Forelimb muscle (tissue), 1 donor: Measurements from ENCODE around the gene MIA2. TPM values are rescaled to one million over a fixed set of nuclear protein-coding genes. Genes with fewer than 3 reads are reported as not detected.

Source experiments
- DNase-seq: peaks from one replicate; pipeline ENCODE4 v3.0.0-alpha.2; 2013; ENCODE audit warnings: low read depth
- polyA plus RNA-seq: library from polyadenylated mRNA; unstranded; fragments of 120-200 nt; gene quantifications from one replicate; pipeline ENCODE4 v1.2.1, GENCODE V29; 2013; ENCODE audit not compliant: insufficient read length

The MIA2 gene
- polyA plus RNA-seq, 1 donor, result 15.3 TPM

GRCh38 chr14:39383026-39383660, 149.4 kb downstream of the MIA2 start:
- DNase-seq, result no peak

DNA sequence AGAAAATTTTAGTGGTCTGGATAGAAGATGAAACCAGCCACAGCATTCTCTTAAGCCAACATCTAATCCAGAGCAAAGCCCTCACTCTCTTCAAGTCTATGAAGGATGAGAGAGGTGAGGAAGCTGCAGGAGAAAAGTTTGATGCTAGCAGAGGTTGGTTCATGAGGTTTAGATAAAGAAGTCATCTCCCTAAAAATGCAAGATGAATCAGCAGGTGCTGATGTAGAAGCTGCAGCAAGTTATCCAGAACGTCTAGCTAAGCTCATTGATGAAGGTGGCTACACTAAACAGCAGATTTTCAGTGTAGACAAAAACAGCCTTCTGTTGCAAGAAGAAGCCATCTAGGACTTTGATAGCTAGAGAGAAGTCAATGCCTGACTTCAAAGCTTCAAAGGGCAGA, 150.0 kb downstream of the MIA2 start:
- DNase-seq, result no peak

- DNase-seq, result no peak
Measured at GRCh38 chr14:39384177-39384576, 150.5 kb downstream of the MIA2 start.

DNA sequence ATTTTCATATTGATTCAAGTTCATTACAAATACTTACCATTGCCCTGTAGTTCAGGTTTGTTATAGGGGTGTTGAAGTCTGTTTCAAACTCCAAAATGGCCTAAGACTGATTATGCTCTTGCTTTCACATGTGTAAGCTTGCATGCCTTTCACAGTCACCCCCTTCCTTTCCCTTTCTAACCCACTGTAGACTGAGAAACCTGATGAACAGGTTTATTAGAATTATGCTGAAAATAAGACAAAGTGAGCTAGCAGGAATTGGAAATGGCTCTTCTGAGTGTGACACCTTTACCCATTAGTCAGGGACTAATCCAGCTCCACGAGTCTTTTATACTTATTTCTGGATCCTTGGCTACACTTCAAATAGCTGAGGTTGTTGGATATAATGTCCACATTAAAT, 159.6 kb downstream of the MIA2 start:
- no peak for DNase-seq

GRCh38 chr14:39395555-39396254, 162.0 kb downstream of the MIA2 start:
- DNase-seq, result no peak

- DNase-seq, result no peak
Measured at GRCh38 chr14:39396448-39396847, 162.7 kb downstream of the MIA2 start.

- no peak for DNase-seq
Measured at GRCh38 chr14:39398382-39398781, 164.7 kb downstream of the MIA2 start.

GRCh38 chr14:39406560-39406959, 172.8 kb downstream of the MIA2 start:
- no peak for DNase-seq

- no peak for DNase-seq
Measured at GRCh38 chr14:39416072-39416471, 182.4 kb downstream of the MIA2 start.

GRCh38 chr14:39417014-39417413, 183.3 kb downstream of the MIA2 start:
- no peak for DNase-seq

DNA sequence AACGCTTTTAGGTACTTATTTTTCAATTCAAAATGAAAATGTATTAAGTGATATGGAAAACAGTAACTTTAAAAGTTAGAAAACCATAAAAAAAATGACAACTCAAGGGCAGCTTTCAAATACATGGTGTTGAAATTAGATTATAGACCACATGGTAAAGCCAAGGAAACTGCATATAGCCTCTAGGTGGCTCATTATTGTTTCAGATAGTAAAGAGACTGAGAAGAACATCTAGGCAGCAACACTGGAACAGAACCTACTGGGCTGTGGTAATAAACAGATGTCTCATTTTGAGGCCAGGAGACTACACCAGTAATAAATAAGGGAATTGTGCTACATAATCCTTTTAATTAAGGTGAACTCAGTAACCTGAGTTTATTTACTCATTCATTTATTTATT, 185.6 kb downstream of the MIA2 start:
- no peak for DNase-seq

DNA sequence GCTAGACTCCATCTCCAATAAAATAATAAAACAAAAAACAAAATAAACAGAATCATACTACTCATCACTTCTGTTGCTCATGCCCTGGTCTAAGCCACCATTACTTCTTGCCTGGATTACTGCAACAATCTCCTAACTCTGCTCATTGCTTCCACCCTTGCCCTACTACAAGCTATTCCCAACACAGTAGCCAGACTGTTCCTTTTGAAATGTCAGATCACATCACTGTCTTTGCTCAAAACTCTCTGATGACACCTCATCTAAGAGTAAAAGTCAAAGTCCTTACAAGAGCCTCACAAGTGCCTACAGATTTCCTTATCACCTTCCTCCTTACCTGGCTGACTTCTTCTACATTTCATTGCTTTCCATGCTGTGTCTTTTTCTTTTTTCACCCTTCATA, 188.5 kb downstream of the MIA2 start:
- no peak for DNase-seq

DNA sequence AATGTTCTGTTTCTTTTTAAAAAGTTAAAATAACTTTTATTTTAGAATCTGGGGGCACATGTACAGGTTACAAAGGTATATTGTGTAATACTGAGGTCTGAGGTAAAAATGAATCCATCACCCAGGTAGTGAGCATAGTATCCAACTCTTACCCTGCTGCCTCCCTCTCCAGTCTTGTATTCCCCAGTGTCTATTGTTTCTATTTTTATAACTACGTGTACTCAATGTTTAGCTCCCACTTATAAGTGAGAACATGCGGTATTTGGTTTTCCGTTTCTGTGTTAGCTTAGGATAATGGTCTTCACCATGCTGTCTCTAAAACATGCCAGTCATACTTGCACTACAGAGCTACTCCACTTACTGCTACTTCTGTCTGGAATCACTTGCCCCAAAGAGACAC, 190.1 kb downstream of the MIA2 start:
- no peak for DNase-seq

DNA sequence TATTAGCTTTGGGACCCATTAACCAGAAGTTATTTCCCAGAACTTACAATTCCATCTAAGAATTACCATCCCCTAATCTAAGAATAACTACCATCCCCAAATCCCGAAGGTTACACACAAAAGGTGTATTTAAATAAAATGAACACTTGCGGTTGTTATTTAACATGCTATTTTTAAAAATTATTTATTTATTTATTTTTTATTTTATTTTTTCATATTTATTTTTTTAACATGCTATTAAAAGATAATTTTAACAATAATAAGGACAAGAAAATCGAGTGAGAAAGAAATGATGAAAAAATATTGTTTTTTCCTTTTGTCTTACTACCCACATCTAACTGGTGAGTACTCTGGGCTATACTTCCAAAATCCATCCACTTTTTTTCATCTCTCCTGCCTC, 192.2 kb downstream of the MIA2 start:
- no peak for DNase-seq

DNA sequence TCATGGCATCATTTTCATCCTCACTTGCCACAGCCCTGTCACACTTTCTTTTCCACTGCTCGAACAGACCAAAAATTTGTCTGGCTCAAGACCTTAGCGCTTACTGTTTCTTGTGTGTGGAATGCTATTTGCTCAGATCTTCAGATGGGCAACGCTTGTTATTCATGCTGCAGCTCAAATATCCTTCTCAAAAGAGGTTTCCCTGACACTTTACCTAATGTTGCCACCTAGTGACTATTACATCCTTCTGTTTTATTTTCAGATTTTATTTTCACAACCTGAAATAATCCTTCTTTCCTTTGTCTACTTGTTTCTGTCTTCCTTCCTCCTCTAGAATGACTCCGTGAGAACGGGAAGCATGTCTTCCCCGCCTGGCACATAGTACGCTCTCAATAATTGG, 192.9 kb downstream of the MIA2 start:
- DNase-seq, result no peak

GRCh38 chr14:39428118-39428517, 194.4 kb downstream of the MIA2 start:
- DNase-seq, result no peak

- DNase-seq, result no peak
Measured at GRCh38 chr14:39430762-39431415, 197.2 kb downstream of the MIA2 start.

GRCh38 chr14:39431416-39432178, 197.9 kb downstream of the MIA2 start:
- no peak for DNase-seq

DNA sequence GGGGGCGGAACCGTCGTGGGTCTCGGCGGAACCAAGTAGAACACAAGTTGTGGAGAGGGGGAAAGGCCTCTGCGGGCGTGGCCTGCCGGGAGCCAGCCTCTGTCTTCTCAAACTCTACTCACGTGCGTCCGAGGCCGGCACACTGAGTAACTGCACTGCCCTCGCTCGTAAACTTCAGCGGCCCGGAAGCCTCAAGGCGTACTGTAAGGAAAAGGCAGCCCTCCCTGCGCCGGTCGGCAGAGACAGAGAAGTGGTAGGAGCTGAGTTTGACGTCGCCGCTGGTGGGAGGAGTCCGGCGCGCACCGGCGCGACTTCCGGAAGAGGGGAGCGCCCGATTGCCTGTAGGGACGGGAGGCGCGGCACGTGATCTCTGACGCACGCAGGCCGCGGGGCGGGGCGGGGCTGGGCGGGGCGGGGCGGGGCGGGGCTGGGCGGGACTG, 198.5 kb downstream of the MIA2 start, which contains the start of gene FBXO33:
TSS of gene FBXO33 (minus strand) at position 255 of the 440 bp plus-strand sequence. CDS start 271 bp downstream, outside the sequence.
- DNase-seq, result peak; percentile 90

DNA sequence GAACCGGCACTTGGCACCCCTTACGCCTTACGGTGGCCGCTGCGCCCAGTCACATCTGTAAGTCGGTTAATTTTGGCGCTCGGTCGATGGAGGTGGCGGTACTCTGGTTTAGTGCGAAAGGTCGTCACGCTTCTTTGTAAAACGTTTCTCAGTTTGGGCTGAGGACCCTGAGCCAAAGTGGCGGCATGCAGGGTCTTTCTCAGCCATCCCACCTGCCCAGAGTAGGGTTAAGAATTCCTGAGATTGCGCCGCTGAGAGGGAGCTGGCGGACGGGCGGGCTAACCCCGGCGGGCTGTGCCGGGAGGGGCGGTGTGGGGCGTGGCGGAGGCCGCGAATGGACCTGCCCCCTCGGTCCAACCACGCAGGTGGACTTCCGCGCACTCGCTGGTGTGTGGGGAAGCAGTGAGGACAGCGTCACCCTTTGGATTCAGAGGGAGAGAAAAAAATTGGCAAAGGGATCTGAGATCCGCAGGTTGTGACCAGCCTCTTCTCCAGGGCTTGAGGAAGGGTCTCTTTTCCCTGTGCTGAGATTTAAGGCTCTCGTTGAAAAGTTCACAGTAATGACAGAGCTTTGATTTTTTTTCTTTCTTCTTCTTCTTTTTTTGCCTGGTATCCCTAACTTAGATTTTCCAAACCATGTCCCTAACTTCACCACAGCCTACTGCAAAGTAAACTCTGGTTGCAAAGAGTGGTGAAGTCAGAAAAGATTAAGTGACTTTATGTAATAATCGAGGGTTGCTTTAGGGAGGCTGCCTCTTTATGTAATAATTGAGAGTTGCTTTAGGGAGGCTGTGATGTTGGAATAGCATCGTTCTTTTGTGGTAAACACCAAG, 199.1 kb downstream of the MIA2 start:
- DNase-seq, result peak; percentile 26

- no peak for DNase-seq
Measured at GRCh38 chr14:39433452-39433813, 199.7 kb downstream of the MIA2 start.
